Amygdala (tissue), 56 donors: ENCODE measurements around the gene ZNF23.

Experiments used
- DNase-seq, 56 donors: peaks; one replicate each; lab custom pipeline; 2025; lab: John Stamatoyannopoulos, UW

Gene ZNF23

DNA sequence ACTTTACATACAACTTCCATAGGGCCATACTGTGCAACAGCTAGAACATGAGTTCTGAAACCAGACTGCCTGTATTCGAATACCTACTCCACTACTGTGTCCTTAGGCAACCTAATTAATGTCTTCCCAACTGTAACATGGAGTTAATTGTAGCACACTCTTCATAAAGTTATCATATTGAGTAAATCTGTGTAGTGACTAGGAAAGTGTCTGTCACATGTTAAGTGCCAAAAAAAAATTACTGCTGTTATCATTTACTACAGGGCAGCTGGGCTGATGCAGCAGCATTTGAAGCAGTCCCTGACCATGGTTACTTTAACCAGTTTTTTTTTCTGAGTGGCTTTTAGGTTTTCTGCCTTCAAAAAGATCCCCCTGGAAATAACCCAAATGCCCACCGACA is 10.9 kb upstream of the ZNF23 start:
- DNase-seq, result no peak

DNA sequence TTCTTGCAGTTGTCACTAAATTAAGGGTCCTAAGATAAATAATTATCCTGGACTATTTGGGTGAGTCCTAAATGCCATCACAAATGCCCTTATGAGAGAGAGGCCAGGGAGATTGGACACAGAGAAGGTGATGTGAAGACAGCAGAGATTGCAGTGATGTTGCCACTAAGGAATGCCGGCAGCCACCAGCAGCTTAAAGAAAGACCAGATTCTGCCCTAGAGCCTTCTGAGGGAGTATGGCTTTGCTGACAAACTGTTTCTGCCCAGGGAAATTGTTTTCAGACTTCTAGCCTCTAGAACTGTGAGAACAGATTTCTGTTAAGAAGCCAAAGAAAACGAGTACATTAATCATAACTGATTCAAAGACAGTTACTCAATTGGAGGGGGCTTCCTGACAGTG is 10.0 kb upstream of the ZNF23 start:
- DNase-seq, result no peak

DNA sequence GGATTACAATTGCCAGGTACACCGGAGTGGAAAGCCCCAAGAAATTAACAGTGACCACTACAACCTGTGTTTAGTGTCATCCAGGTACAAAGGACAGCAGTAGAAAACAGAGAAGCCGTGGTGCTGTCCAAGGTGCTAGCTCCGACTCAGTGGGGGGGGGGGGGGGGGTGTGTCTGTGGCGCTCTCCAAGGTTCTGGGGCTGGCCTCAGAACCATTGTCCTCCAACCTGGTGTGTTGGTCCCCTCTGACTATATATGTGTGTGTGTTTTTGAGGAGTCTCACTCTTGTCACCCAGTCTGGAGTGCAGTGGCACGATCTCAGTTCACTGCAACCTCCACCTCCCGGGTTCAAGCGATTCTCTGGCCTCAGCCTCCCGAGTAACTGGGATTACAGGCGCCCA is 5.8 kb upstream of the ZNF23 start:
- DNase-seq, result peak in 1 of 56 donors; percentile 1

DNA sequence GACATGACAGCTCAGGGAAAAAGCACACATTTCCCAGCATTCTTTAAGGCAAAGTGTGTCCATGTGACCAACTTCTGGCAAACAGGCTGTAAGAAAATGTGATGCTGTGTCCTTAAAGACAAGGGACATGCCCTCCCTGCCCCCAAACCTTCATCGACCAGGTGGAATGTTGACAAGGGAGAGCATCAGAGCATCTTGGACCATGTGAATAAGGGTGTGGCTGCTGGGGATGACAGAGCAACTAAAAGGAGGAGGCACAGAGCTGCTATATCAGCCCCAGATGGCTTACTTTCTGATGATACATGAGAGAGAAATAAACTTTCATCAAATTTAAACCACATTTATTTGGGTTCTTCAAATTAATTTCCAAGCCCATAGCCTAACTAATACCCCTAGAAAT is 2.2 kb upstream of the ZNF23 start:
- DNase-seq, result no peak

DNA sequence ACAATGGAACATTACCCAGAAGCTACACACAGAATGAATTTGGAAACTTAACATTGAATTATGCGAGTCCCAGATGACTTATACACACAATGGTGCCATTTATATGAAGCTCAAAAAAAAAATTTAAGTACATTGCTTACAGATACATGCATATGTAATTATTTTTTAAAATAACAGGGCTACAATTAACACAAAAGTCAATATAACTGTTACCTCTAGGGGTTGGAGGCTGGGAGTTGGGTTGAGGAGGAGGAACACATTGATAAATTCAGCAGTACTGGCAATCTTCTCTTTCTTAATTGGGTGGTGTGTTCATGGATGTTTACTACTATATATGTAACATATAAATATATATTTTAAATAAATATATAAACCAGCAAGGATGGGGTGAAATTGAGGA is 1.1 kb downstream of the ZNF23 start:
- DNase-seq, result no peak

DNA sequence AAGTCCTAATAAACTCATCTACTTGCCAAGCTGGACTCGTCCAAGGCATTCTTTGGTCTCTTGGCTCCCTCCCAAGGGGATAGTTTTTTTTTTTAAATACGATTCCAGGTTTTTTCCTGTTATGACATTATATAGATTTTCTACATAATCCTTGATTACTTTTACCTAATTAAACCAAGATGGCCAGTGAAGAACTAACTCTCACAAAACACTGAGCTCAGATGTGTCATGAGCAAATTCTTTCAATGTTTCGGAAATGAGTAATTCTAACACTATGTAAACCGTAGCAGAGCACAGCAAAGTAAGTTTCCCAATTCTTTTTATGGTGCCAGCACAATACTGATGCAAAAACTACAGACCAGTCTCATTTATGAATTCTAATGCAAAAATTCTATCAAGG is 1.8 kb downstream of the ZNF23 start:
- no peak for DNase-seq

DNA sequence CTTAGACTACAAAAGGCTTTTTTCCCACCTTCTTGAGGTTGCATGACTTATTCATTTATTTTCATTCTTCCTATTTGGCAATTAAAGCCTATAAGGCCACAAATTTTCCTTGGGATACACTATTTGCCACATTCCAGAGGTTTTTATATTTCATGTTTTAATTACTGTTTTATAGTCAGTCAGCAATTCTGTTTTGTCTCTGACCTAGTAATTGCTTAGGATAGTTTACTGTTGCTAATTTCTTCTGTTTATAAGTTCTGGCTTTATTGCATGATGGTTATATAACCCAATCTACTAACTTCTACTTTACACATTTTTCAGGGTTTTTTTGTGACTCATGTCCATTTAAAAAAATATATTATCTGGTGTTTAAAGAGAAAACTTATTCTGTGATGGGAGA is 2.5 kb downstream of the ZNF23 start:
- DNase-seq, result no peak

DNA sequence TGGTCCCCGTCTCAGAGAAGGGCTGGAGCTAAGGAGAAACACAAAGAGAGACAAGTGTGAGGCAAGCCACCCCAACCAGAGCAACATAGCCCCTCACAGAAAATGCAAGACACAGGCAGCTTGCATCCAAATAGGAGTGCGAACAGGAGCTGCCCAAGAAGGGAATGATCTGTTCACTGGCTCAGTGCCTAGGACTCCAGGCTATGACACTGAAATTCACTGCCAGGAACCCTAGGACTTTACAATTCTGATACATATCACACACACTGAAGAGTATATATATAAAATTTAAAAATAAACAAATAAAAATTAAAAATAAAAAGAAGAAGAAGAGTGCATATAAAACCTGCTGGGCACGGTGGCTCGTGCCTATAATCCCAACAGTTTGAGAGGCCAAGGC is 5.2 kb downstream of the ZNF23 start:
- no peak for DNase-seq

DNA sequence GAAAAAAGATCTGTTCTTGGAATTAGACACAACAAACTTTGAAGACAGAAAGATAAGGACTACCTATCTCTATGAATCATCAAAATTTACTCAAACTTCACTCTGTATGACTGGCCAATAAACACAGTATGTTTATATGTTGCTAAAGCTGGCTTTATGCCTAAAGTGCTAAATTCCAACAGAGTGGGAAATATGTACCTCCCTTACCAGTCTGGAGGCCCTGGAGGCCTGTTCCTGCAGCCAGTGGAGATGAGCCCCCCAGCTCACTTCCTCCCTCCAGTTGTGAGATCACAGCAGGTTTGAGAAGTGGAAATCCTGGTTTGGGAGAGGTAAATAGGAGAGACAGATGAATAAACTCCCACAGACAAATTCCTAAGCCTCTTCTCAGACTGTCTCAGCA is 9.0 kb downstream of the ZNF23 start:
- DNase-seq, result no peak

DNA sequence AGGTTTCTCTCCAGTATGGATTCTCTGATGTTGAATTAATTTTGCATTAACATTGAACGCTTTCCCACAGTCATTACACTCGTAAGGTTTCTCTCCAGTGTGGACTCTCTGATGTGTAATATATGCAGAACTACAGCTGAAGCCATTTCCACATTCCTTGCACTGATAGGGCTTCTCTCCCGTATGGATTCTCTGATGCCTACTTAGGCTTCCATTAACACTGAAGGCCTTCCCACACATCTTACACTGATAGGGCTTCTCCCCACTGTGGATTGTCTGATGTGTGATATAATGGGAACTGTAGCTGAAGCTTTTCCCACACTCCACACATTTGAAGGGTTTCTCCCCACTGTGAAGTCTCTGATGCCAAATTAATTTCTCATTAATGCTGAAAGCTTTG is 13.0 kb downstream of the ZNF23 start:
- no peak for DNase-seq

DNA sequence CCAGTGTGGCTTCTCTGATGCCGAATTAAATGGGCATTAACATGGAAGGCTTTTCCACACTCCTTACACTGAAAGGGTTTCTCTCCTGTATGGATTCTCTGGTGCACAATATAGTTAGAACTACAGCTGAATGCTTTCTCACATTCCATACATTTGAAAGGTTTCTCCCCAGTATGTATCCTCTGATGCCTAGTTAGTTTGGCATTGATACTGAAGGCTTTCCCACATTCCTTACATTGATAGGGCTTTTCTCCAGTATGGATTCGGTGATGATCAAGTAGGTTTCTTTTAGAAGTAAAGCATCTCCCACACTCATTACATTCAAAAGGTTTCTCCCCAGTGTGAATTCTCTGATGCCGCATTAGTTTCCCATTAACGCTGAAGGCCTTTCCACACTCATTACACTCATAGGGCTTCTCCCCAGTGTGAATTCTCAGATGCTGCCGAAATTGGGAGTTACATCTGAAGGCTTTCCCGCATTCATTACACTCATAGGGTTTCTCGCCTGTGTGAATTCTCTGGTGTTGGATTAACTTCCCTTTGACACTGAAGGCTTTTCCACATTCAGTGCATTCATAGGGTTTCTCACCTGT is 13.7 kb downstream of the ZNF23 start:
- no peak for DNase-seq

DNA sequence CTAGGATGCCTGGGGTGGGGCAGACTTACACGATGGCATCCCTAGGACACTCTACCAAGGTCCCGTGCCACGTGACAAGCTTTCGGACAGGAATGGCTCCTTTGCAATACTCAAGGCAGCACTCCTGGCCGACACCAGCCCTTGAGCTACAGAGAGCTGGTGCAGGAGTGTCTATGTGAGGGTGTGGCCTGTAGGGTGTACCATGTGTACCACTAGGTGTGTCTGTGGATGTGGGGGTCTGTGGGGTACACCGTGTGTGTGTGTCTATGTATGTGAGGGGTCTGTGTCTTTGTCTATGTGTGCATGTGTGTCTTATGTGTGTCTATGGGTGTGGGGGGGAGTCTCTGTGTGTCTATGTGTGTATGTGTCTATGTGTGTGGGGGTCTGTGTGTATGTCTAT is 18.3 kb downstream of the ZNF23 start:
- DNase-seq, result no peak

DNA sequence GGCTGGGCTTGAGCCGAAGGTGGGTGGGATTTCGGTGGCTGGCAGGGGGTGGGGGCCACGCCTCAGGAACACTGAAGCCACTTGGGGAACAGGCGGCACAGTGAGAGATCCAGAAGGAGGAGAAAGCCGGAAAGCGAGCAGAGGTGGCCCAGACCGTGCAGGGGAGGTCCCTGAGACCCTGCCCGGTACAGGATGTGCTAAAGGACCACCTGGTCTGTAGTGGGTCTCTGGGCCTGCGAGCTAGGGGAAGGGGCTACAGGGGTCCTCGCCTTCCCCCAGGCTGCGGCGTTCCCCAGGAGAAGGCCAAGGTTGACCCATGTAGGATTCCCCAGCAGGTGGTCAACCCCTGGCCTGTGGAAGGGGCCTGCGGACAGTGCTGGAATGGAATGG is 20.0 kb downstream of the ZNF23 start, which contains the start of gene TLE7:
TSS of gene TLE7 (minus strand) at position 4 of the 390 bp plus-strand sequence. CDS start 8,730 bp downstream, outside the sequence.
- DNase-seq, result no peak

DNA sequence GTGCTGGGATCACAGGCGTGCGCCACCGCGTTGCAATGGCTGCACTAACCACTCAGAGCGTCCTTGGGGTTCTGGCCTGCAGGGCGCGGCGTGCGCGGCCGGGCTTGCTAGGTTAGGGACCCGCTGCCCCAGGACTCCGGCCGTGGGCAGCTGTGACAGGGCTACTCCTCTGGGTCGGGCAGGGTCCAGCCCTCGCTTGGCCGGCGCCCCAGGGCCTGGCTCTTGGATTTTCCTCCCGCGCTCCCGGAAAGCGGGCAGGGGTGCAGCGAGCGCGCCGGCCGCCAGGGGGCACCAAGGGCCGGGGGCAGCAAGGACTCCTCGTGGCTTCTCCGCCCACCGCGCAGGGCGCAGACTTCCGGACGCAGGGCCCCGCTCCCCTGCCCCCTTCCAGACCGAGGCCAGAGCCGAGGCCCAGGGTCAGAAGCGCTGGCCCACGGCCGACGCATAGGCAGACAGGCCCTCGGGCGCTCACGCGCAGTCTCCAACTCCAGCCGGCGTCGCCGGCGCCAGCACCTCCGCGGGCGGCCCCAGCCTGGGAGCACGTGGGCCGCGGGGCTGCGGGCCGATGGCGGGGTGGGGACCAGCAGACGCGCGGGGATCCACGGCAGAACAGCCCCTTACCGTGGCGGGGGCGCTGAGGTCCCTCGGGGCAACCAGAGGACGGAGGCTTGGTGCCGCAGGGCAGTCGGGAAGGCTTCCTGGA is 20.5 kb downstream of the ZNF23 start:
- no peak for DNase-seq

DNA sequence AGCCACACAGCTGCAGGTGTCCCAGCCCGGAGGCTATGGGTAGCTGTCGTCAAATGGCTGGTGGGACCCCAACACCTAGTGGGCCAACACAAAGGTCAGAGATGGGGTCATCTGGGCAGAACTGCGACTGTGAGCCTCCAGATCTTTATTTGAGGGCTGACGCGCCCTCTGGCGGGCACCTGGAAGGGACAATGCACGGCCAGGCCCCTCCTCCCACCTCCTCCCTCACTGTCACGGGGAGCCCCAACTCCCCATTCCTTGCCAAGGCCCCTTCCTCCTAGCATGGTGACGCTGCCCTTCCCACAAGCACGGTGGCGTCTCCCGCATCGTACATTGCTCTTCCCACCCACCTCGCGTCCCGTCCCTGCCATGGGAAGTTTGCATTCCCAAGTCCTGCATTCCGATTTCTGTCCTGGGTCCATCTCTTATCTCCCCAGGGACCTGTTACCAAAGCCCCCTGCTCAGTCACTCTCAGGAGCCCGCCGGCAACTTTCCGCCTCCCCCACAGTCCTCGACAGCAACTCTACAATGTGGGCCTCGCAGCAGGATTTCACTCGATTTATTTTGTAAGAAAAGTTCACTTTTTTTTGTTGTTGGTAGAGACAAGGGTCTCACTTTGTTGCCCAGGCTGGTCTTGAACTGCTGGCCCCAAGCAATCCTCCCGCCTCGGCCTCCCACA is 21.2 kb downstream of the ZNF23 start:
- DNase-seq, result no peak

DNA sequence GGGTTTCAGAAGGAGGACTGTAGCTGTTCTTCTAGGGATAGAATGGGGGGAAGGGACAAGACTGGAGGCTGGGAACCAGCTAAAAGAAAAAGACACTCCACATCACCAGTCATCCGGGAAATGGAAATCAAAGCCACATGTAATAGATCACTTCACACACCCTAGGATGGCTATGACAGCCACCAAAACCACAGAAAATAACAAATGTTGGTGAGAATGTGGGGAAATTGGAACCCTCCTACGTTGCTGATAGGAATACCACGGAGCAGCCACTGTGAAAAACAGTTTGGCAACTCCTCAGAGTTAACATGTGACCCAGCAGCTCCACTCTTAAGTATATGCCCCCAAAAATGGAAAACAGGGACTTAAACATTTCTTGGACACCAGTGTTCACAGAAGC is 22.5 kb downstream of the ZNF23 start:
- no peak for DNase-seq

DNA sequence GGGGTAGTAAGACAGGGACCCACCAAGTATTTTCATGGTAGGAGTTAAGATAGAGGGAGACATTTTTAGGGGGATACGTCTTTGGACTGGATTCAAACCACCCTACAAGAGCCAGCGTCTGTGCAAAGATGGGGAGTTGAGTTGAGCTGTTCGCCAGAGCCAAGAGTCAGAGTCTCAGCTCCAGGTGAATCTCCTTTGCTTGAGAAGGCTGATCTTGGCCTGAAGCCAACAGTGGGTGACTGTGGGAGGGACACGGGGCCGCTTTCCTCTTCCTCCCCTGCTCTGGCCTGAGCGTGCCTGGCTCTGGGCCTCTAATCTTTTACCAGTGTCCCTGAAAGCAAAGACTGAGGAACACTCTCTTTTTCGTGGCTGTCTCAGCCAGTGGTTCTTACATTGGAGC is 25.6 kb downstream of the ZNF23 start:
- DNase-seq, result no peak

DNA sequence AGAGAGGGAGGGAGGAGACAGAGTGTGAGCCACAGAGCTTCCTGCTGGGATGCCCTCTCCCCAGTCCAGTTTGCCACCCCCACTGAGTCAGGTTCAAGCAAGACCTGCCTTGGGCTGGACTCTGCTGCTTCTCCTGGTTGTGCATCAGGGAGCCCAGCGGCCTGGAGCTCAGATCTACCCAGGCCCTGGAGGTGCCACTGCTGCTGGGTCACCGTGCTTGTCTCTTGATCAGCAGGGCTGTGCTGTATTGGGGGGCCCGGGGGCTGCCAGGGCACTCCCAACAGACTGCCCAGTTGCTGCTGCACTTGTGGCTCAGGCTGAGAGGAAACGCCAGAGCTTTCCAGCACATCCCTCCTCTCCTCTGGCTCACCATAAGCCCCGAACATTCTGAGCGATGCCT is 29.1 kb downstream of the ZNF23 start:
- DNase-seq, result no peak

DNA sequence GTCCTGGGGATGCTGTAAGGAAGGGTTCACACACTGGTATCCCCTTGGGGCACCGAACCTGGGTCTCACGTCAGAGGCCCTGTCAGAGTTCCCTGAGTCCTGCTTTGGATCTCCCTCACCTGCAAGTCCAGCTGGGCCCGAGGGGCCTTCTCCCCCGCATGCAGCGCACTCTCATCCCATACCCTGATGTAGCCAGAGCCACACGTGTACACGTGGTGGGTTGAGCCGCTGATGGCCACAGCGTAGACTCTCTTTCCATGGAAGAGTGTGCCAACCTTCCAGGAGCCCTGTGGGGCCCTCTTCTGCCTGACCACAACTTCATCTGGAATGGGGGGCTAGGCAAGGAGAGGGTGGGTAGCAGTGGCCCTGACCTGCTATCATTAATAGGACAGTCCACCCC is 30.1 kb downstream of the ZNF23 start:
- no peak for DNase-seq

DNA sequence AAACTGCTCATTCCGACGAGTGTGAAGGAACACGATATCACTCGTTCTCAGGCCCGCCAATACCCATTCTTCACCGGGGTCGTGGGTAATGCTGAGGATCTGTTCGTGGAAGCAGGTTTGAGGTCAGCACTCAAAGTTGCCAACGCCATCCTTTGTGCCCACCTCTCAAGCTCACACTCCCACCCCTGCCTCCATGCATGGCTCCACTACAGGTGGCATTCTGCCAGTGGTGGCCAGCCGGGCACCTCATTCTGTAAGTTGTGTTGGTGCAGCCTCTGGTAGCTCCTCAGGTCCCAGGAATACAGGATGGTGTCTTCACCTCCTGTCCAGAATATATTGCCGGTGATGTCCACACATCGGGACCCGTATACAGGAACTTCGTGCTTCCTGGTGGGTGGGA is 30.9 kb downstream of the ZNF23 start:
- DNase-seq, result no peak

DNA sequence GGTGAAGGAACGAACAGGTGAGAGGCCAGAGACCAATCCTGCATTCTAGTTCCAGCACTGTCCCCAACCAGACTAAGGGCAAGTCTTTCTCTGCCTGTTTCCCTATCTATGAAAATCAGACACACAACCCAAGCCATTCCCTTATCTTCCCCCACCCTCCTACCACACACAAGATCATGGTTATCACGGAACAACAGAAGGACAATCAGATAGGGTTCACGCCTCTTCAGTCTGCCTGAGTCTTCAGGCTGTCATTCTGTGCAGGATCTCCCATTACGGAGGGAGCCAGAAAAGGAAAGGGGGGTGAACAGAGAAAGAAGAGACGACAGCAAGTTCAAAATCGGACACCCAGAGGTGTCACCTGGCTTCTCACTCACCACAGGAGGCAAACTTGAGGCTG is 31.3 kb downstream of the ZNF23 start:
- no peak for DNase-seq

DNA sequence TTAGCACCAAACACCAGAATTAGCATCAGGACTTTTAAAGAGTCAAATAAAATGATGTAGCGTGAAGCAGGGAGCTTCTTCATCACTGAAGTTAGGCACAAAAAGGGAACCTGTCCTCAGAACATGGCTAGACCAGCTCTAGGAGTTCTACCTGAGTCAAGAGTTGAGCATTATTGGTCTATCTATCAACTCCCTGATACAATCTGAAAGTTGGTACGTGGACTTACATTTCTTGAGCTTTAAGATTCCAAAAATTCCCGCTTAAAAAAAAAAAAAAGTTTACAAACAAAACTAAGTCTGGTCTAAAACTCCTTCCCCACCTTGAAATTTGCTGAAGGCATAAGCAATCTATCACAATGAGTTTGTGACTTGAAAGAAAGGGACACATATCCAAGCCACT is 32.5 kb downstream of the ZNF23 start:
- DNase-seq, result no peak
